GM23338 (cell line): ENCODE measurements around the gene P2RX4. TPM values are rescaled to one million over a fixed set of nuclear protein-coding genes. Genes with fewer than 3 reads are reported as not detected.

Experiments used
- ATAC-seq: fragments of 200-7000 bp; cut with Tn5 transposase; 3 replicates; pipeline ENCODE4 v1.9.1; 2020
- DNase-seq: peaks from one replicate; pipeline ENCODE4 v3.0.0-alpha.2; 2015; ENCODE audit warnings: low spot score
- H2AFZ ChIP-seq: fragments of 200-600 bp; sonication (generic); 2 replicates; pipeline ENCODE4 v1.8.0; 2016; ENCODE audit warnings: antibody characterized with exemption, mild to moderate bottlenecking, moderate library complexity
- H3F3A ChIP-seq: fragments of 200-600 bp; sonication (generic); replicated peaks from 2 replicates; pipeline ENCODE4 v1.8.0; 2017; ENCODE audit warnings: antibody characterized with exemption, mixed run types, low read depth
- H3K27ac ChIP-seq: fragments of 200-600 bp; sonication (generic); 2 replicates; pipeline ENCODE4 v1.6.1; 2016; ENCODE audit warnings: low read depth
- H3K27me3 ChIP-seq: fragments of 200-600 bp; sonication (generic); 2 replicates; pipeline ENCODE4 v1.8.0; 2016; ENCODE audit warnings: mild to moderate bottlenecking, mixed run types, moderate library complexity; ENCODE audit not compliant: insufficient read depth
- H3K36me3 ChIP-seq: fragments of 200-600 bp; sonication (generic); 2 replicates; pipeline ENCODE4 v1.8.0; 2016; ENCODE audit warnings: mild to moderate bottlenecking; ENCODE audit not compliant: insufficient read depth
- H3K4me1 ChIP-seq: fragments of 200-600 bp; sonication (generic); 2 replicates; pipeline ENCODE4 v1.8.0; 2016; ENCODE audit warnings: mild to moderate bottlenecking, moderate library complexity; ENCODE audit not compliant: insufficient read depth
- H3K4me2 ChIP-seq: fragments of 200-600 bp; sonication (generic); 2 replicates; pipeline ENCODE4 v1.7.1; 2017; ENCODE audit warnings: mixed run types
- H3K4me3 ChIP-seq: fragments of 200-600 bp; sonication (generic); 2 replicates; pipeline ENCODE4 v1.6.1; 2016; ENCODE audit warnings: mixed run types
- H3K79me2 ChIP-seq: fragments of 200-600 bp; sonication (generic); replicated peaks from 2 replicates; pipeline ENCODE4 v1.8.0; 2017; ENCODE audit warnings: mild to moderate bottlenecking; ENCODE audit not compliant: insufficient read depth
- H3K9me2 ChIP-seq: fragments of 200-600 bp; sonication (generic); 2 replicates; pipeline ENCODE4 v1.8.0; 2017; ENCODE audit not compliant: insufficient read depth
- H4K20me1 ChIP-seq: fragments of 200-600 bp; sonication (generic); replicated peaks from 2 replicates; pipeline ENCODE4 v1.8.0; 2017; ENCODE audit warnings: mild to moderate bottlenecking; ENCODE audit not compliant: insufficient read depth
- H3K27ac Mint-ChIP-seq: 2 replicates; pipeline ENCODE4 v1.8.0; 2020; ENCODE audit warnings: inconsistent platforms, mild to moderate bottlenecking, moderate library complexity, mixed read lengths
- H3K27me3 Mint-ChIP-seq: 3 replicates; pipeline ENCODE4 v1.8.0; 2022; ENCODE audit warnings: low read depth, mild to moderate bottlenecking, moderate library complexity, mixed read lengths, inconsistent platforms; ENCODE audit not compliant: insufficient read depth, poor library complexity
- H3K36me3 Mint-ChIP-seq: 3 replicates; pipeline ENCODE4 v1.8.0; 2021; ENCODE audit warnings: low read depth, mild to moderate bottlenecking, inconsistent platforms, moderate library complexity, mixed read lengths
- H3K4me1 Mint-ChIP-seq: 3 replicates; pipeline ENCODE4 v1.8.0; 2020; ENCODE audit warnings: mild to moderate bottlenecking, inconsistent platforms, mixed read lengths
- H3K4me3 Mint-ChIP-seq: 3 replicates; pipeline ENCODE4 v1.8.0; 2021; ENCODE audit warnings: moderate library complexity, mild to moderate bottlenecking, inconsistent platforms, mixed read lengths
- H3K9me3 Mint-ChIP-seq: 3 replicates; pipeline ENCODE4 v1.8.0; 2020; ENCODE audit warnings: moderate library complexity, mild to moderate bottlenecking, inconsistent platforms, mixed read lengths
- CREB1 ChIP-seq: fragments of 250-450 bp; sonication (Bioruptor Pico); IDR thresholded peaks from 2 replicates; pipeline ENCODE4 v1.5.0; 2020; ENCODE audit warnings: low read depth, mild to moderate bottlenecking, moderate library complexity
- ETS1 ChIP-seq: IDR thresholded peaks from 2 replicates; pipeline ENCODE4 v1.6.1; 2016; ENCODE audit warnings: antibody characterized with exemption
- EZH2 ChIP-seq: fragments of 200-600 bp; sonication (generic); IDR thresholded peaks from one replicate; pipeline ENCODE4 v1.8.0; 2017; ENCODE audit warnings: antibody characterized with exemption, mild to moderate bottlenecking, low read depth; ENCODE audit not compliant: unreplicated experiment
- EZH2phosphoT487 ChIP-seq: fragments of 200-600 bp; sonication (generic); IDR thresholded peaks from one replicate; pipeline ENCODE4 v1.8.1; 2018; ENCODE audit warnings: antibody characterized with exemption; ENCODE audit not compliant: unreplicated experiment
- JUNB ChIP-seq: IDR thresholded peaks from one replicate; pipeline ENCODE4 v1.6.1; 2016; ENCODE audit warnings: antibody characterized with exemption; ENCODE audit not compliant: unreplicated experiment
- NANOG ChIP-seq: IDR thresholded peaks from 2 replicates; pipeline ENCODE4 v1.6.1; 2016; ENCODE audit warnings: antibody characterized with exemption, borderline replicate concordance
- POLR2AphosphoS5 ChIP-seq: IDR thresholded peaks from 2 replicates; pipeline ENCODE4 v1.6.1; 2016; ENCODE audit warnings: antibody characterized with exemption, low read depth
- REST ChIP-seq: IDR thresholded peaks from one replicate; pipeline ENCODE4 v1.6.1; 2018; ENCODE audit warnings: antibody characterized with exemption; ENCODE audit not compliant: unreplicated experiment
- STAT1 ChIP-seq: IDR thresholded peaks from one replicate; pipeline ENCODE4 v1.6.1; 2016; ENCODE audit warnings: antibody characterized with exemption; ENCODE audit not compliant: unreplicated experiment
- ZNF114 ChIP-seq: fragments of 250-450 bp; sonication (Bioruptor Pico); IDR thresholded peaks from 2 replicates; pipeline ENCODE4 v1.5.0; 2020; ENCODE audit warnings: mild to moderate bottlenecking, moderate library complexity
- ZNF331 ChIP-seq: fragments of 250-450 bp; sonication (Bioruptor Pico); IDR thresholded peaks from 2 replicates; pipeline ENCODE4 v1.5.0; 2020; ENCODE audit warnings: low read depth, mild to moderate bottlenecking, moderate library complexity
- polyA plus RNA-seq: library from polyadenylated mRNA; unstranded; fragments of >200 nt; fragmentation: Nextera tagmentation; extraction: Ambion mirVana; gene quantifications from 2 replicates; pipeline ENCODE4 v1.2.1, GENCODE V29; 2016
- total RNA-seq: library from RNA; depleted of rRNA; stranded (reverse); fragments of >200 nt; shearing (Covaris generic); gene quantifications from 2 replicates; pipeline ENCODE4 v1.2.3, GENCODE V29; 2014
- TF ChIP-seq, protein P1 (sequence below), 2 experiments: fragments of 200-600 bp in 1 of 2; sonication (generic) in 1 of 2; conservative IDR thresholded peaks; 2 replicates each; pipeline versions ENCODE4 v1.5.1 to v1.6.1; 2016 to 2017; ENCODE audit warnings: antibody characterized with exemption in 2 of 2, low read depth in 2 of 2, mild to moderate bottlenecking in 2 of 2, moderate library complexity in 1 of 2
- TF ChIP-seq, protein P2 (sequence below): fragments of 250-450 bp; sonication (Bioruptor Pico); IDR thresholded peaks from 2 replicates; pipeline ENCODE4 v1.5.0; 2020; ENCODE audit warnings: mild to moderate bottlenecking, moderate library complexity

Gene P2RX4
- total and polyA plus RNA-seq, 2 experiments from 2014 or later: 5.6 to 18.9 TPM

- H3K4me3 ChIP-seq: no peak overlapping the region
- no peaks in the 10 kb centered on the region for H3K4me1 ChIP-seq
- no peaks in the 10 kb centered on the region for H3K79me2 ChIP-seq
- H3K27me3 ChIP-seq: no peaks in the 10 kb centered on the region
- Mint-ChIP-seq H3K27ac (no peak overlapping the region), H3K4me1 (no peaks in the 10 kb centered on the region), H3K4me3 (no peak overlapping the region; the same call in 2 of the 3 replicates), H3K36me3 (peaks cover 54% of the 10 kb centered on the region), H3K27me3 (peaks cover 6% of the 10 kb centered on the region), H3K9me3 (no peaks in the 10 kb centered on the region)
- no peak overlapping the region for H3K27ac ChIP-seq
- no peak overlapping the region for H2AFZ ChIP-seq
- no peak for ATAC-seq
- no peak for DNase-seq
- no peaks in the 10 kb centered on the region for H3F3A ChIP-seq
- no peak for TF ChIP-seq EZH2phosphoT487
- TF ChIP-seq EZH2: no peak
- TF ChIP-seq, protein P1, sequence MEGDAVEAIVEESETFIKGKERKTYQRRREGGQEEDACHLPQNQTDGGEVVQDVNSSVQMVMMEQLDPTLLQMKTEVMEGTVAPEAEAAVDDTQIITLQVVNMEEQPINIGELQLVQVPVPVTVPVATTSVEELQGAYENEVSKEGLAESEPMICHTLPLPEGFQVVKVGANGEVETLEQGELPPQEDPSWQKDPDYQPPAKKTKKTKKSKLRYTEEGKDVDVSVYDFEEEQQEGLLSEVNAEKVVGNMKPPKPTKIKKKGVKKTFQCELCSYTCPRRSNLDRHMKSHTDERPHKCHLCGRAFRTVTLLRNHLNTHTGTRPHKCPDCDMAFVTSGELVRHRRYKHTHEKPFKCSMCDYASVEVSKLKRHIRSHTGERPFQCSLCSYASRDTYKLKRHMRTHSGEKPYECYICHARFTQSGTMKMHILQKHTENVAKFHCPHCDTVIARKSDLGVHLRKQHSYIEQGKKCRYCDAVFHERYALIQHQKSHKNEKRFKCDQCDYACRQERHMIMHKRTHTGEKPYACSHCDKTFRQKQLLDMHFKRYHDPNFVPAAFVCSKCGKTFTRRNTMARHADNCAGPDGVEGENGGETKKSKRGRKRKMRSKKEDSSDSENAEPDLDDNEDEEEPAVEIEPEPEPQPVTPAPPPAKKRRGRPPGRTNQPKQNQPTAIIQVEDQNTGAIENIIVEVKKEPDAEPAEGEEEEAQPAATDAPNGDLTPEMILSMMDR (conservative IDR thresholded peaks at IDR 0.05; ENCODE audit: low read depth in 2 of 2): no peak
- TF ChIP-seq POLR2AphosphoS5: no peak
- TF ChIP-seq CREB1: no peak
- TF ChIP-seq REST: no peak
- TF ChIP-seq ETS1: no peak
- TF ChIP-seq ZNF114 (CRISPR knock-in tag): no peak
- TF ChIP-seq, protein P2, sequence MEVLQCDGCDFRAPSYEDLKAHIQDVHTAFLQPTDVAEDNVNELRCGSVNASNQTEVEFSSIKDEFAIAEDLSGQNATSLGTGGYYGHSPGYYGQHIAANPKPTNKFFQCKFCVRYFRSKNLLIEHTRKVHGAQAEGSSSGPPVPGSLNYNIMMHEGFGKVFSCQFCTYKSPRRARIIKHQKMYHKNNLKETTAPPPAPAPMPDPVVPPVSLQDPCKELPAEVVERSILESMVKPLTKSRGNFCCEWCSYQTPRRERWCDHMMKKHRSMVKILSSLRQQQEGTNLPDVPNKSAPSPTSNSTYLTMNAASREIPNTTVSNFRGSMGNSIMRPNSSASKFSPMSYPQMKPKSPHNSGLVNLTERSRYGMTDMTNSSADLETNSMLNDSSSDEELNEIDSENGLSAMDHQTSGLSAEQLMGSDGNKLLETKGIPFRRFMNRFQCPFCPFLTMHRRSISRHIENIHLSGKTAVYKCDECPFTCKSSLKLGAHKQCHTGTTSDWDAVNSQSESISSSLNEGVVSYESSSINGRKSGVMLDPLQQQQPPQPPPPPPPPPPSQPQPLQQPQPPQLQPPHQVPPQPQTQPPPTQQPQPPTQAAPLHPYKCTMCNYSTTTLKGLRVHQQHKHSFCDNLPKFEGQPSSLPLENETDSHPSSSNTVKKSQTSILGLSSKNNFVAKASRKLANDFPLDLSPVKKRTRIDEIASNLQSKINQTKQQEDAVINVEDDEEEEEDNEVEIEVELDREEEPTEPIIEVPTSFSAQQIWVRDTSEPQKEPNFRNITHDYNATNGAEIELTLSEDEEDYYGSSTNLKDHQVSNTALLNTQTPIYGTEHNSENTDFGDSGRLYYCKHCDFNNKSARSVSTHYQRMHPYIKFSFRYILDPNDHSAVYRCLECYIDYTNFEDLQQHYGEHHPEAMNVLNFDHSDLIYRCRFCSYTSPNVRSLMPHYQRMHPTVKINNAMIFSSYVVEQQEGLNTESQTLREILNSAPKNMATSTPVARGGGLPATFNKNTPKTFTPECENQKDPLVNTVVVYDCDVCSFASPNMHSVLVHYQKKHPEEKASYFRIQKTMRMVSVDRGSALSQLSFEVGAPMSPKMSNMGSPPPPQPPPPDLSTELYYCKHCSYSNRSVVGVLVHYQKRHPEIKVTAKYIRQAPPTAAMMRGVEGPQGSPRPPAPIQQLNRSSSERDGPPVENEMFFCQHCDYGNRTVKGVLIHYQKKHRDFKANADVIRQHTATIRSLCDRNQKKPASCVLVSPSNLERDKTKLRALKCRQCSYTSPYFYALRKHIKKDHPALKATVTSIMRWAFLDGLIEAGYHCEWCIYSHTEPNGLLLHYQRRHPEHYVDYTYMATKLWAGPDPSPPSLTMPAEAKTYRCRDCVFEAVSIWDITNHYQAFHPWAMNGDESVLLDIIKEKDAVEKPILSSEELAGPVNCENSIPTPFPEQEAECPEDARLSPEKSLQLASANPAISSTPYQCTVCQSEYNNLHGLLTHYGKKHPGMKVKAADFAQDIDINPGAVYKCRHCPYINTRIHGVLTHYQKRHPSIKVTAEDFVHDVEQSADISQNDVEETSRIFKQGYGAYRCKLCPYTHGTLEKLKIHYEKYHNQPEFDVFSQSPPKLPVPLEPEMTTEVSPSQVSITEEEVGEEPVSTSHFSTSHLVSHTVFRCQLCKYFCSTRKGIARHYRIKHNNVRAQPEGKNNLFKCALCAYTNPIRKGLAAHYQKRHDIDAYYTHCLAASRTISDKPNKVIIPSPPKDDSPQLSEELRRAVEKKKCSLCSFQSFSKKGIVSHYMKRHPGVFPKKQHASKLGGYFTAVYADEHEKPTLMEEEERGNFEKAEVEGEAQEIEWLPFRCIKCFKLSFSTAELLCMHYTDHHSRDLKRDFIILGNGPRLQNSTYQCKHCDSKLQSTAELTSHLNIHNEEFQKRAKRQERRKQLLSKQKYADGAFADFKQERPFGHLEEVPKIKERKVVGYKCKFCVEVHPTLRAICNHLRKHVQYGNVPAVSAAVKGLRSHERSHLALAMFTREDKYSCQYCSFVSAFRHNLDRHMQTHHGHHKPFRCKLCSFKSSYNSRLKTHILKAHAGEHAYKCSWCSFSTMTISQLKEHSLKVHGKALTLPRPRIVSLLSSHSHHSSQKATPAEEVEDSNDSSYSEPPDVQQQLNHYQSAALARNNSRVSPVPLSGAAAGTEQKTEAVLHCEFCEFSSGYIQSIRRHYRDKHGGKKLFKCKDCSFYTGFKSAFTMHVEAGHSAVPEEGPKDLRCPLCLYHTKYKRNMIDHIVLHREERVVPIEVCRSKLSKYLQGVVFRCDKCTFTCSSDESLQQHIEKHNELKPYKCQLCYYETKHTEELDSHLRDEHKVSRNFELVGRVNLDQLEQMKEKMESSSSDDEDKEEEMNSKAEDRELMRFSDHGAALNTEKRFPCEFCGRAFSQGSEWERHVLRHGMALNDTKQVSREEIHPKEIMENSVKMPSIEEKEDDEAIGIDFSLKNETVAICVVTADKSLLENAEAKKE (CRISPR knock-in tag): no peak
- no peak for TF ChIP-seq STAT1
- no peak for TF ChIP-seq NANOG
- no peak for TF ChIP-seq JUNB
- TF ChIP-seq ZNF331: no peak
- H3K36me3 ChIP-seq: no peaks in the 10 kb centered on the region; the same call in 1 of the 2 replicates
- 0 out of 2 replicates have a peak, but pooled peaks cover 1% of the 10 kb centered on the region for H4K20me1 ChIP-seq
- no peaks in the 10 kb centered on the region for H3K9me2 ChIP-seq
- H3K4me2 ChIP-seq: no peak overlapping the region
Observed at GRCh38 chr12:121250359-121250758, 40.4 kb downstream of the P2RX4 start.
